Thoracic aorta (tissue), 2 donors: Measurements from ENCODE around the gene LMCD1. TPM values are rescaled to one million over a fixed set of nuclear protein-coding genes. Genes with fewer than 3 reads are reported as not detected.
"Not testable (repeated sequence)": the region's sequence is repeated elsewhere in the genome, so short reads cannot be mapped to it uniquely, and the experiment has no call there.

ENCODE experiments used
- ATAC-seq: fragments of 150-250 bp; one replicate; pipeline ENCODE4 v1.8.0; 2017; ENCODE audit warnings: low read depth; ENCODE audit not compliant: insufficient number of reproducible peaks, low FRiP score
- DNase-seq: peaks from one replicate; pipeline ENCODE4 v3.0.0-alpha.2; 2020; ENCODE audit warnings: low spot score
- H3K27ac ChIP-seq, 2 donors: fragments of 200-600 bp; sonication (generic); 1 replicate in 1 of 2; 2 replicates in 1 of 2; pipeline ENCODE4 v1.5.1; 2016; ENCODE audit warnings: mild to moderate bottlenecking in 2 of 2, moderate library complexity in 2 of 2
- H3K27me3 ChIP-seq: fragments of 200-600 bp; sonication (generic); replicated peaks from 2 replicates; pipeline ENCODE4 v1.6.0; 2016; ENCODE audit warnings: mild to moderate bottlenecking; ENCODE audit not compliant: insufficient read depth
- H3K36me3 ChIP-seq: fragments of 200-600 bp; sonication (generic); one replicate; pipeline ENCODE4 v1.5.1; 2016
- H3K4me1 ChIP-seq, 2 donors: fragments of 200-600 bp; sonication (generic); 1 replicate in 1 of 2; 2 replicates in 1 of 2; pipeline versions ENCODE4 v1.5.1 to v1.6.0; 2016; ENCODE audit warnings: low read depth in 2 of 2, mild to moderate bottlenecking in 1 of 2; ENCODE audit not compliant: control insufficient read depth in 1 of 2
- H3K4me3 ChIP-seq: fragments of 200-600 bp; sonication (generic); 2 replicates; pipeline ENCODE4 v1.5.1; 2016; ENCODE audit warnings: mild to moderate bottlenecking
- H3K9me3 ChIP-seq: fragments of 200-600 bp; sonication (generic); 2 replicates; pipeline ENCODE4 v1.5.1; 2016
- CTCF ChIP-seq: fragments of 200-600 bp; sonication (generic); IDR thresholded peaks from one replicate; pipeline ENCODE4 v1.5.1; 2019; ENCODE audit warnings: antibody characterized with exemption
- total RNA-seq, 2 donors: library from RNA; depleted of rRNA; stranded (reverse); fragments of >200 nt; gene quantifications; one replicate each; pipeline versions ENCODE4 v1.1.0 to v1.2.3, GENCODE V29; 2016

The LMCD1 gene
- total RNA-seq, 2 donors from 2014 or later, result 813 to 852 TPM

GRCh38 chr3:8576436-8576835 is 74.8 kb downstream of the LMCD1 start:
- Histone ChIP-seq H3K27me3 (no peaks in the 10 kb centered on the region), H3K27ac (peak overlapping the region; percentile 46 to 61), H3K9me3 (no peaks in the 10 kb centered on the region), H3K4me3 (no peak overlapping the region), H3K36me3 (peaks cover 23% of the 10 kb centered on the region), H3K4me1 (peaks cover 16 to 52% of the 10 kb centered on the region in 2 donors)
- no peak for TF ChIP-seq CTCF
- DNase-seq, result no peak
- ATAC-seq, result no peak

- Histone ChIP-seq H3K4me3 (no peak overlapping the region), H3K27me3 (no peaks in the 10 kb centered on the region), H3K27ac (peak overlapping the region; percentile 46 to 61), H3K9me3 (no peaks in the 10 kb centered on the region), H3K4me1 (peaks cover 16 to 47% of the 10 kb centered on the region in 2 donors), H3K36me3 (peaks cover 23% of the 10 kb centered on the region)
- ATAC-seq, result no peak
- DNase-seq, result no peak
- TF ChIP-seq CTCF, result no peak
Observed at GRCh38 chr3:8576841-8577571, 75.4 kb downstream of the LMCD1 start.

GRCh38 chr3:8578282-8578681 is 76.7 kb downstream of the LMCD1 start:
- H3K4me1 ChIP-seq, result peaks cover 15 to 34% of the 10 kb centered on the region in 2 donors
- H3K36me3 ChIP-seq, result peaks cover 23% of the 10 kb centered on the region
- TF ChIP-seq CTCF, result no peak
- H3K27me3 ChIP-seq, result no peaks in the 10 kb centered on the region
- no peaks in the 10 kb centered on the region for H3K9me3 ChIP-seq
- H3K4me3 ChIP-seq, result no peak overlapping the region
- ATAC-seq, result peak; percentile 21
- DNase-seq, result no peak
- peak overlapping the region; percentile 49 to 61 for H3K27ac ChIP-seq

- H3K27me3 ChIP-seq, result no peaks in the 10 kb centered on the region
- H3K9me3 ChIP-seq, result no peaks in the 10 kb centered on the region
- peaks cover 20% of the 10 kb centered on the region for H3K36me3 ChIP-seq
- TF ChIP-seq CTCF, result no peak
- DNase-seq, result no peak
- peaks cover 7 to 26% of the 10 kb centered on the region in 2 donors for H3K4me1 ChIP-seq
- H3K4me3 ChIP-seq, result no peak overlapping the region
- H3K27ac ChIP-seq, result peak overlapping the region; percentile 49 to 61
- ATAC-seq, result no peak
Observed at GRCh38 chr3:8579096-8579495, 77.5 kb downstream of the LMCD1 start.

GRCh38 chr3:8579943-8580342 is 78.3 kb downstream of the LMCD1 start:
- Histone ChIP-seq H3K4me3 (no peak overlapping the region), H3K36me3 (peaks cover 16% of the 10 kb centered on the region), H3K27me3 (no peaks in the 10 kb centered on the region), H3K9me3 (no peaks in the 10 kb centered on the region), H3K27ac (peak overlapping the region in 1 of 2 donors; percentile 33), H3K4me1 (peaks cover 4 to 18% of the 10 kb centered on the region in 2 donors)
- ATAC-seq (no peak), DNase-seq (no peak)
- TF ChIP-seq CTCF, result no peak

- DNase-seq, result not testable (repeated sequence)
Observed at GRCh38 chr3:8580434-8580833, 78.8 kb downstream of the LMCD1 start.

More at GRCh38 chr3:8580434-8580833, 78.8 kb downstream of the LMCD1 start:
- peaks cover 3 to 13% of the 10 kb centered on the region in 2 donors for H3K4me1 ChIP-seq
- H3K4me3 ChIP-seq, ATAC-seq, H3K27me3 ChIP-seq, H3K9me3 ChIP-seq: not testable (repeated sequence)
- H3K36me3 ChIP-seq, result peaks cover 11% of the 10 kb centered on the region
- peak overlapping the region; percentile 30 to 33 for H3K27ac ChIP-seq
